Omental fat pad (tissue), 4 donors: ENCODE data around the gene CHAF1B. TPM values are rescaled to one million over a fixed set of nuclear protein-coding genes. Genes with fewer than 3 reads are reported as not detected.

ENCODE experiments used
- ATAC-seq: fragments of 150-250 bp; one replicate; pipeline ENCODE4 v1.9.1; 2016; ENCODE audit warnings: mild to moderate bottlenecking, moderate library complexity; ENCODE audit not compliant: low FRiP score
- DNase-seq: peaks from one replicate; pipeline ENCODE4 v3.0.0-alpha.2; 2019; ENCODE audit warnings: low spot score
- CTCF ChIP-seq, 3 donors: fragments of 450-650 bp; IDR thresholded peaks; one replicate each; pipeline ENCODE4 v1.5.1; 2016 to 2017; ENCODE audit warnings: antibody characterized with exemption in 3 of 3, mild to moderate bottlenecking in 3 of 3, moderate library complexity in 2 of 3
- total RNA-seq, 4 donors: library from RNA; depleted of rRNA; stranded (reverse); fragments of >200 nt; gene quantifications; one replicate each; pipeline ENCODE4 v1.1.0, GENCODE V29; 2016

The CHAF1B gene
- total RNA-seq, 4 donors from 2014 or later: 0.75 to 1.3 (median 1.0) TPM

DNA sequence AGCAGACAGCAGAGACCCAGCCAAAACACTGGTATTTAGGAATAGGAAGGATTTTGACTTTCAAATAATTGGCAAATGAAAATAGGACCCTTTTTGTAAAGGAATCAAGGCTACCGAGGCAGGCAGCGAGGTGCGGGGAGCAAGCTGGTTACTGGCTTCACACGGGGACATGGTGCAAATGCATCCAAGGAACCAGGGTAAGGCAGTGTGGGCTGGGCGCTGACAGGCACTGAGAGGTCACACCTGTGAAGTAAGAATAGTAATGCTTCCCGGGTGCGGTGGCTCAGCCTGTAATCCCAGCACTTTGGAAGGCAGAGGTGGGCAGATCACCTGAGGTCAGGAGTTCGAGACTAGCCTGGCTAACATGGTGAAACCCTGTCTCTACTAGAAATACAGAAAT lies 15.5 kb downstream of the CHAF1B start:
- TF ChIP-seq CTCF (IDR thresholded peaks at IDR 0.05): no peak
- DNase-seq (no peak), ATAC-seq (no peak)

GRCh38 chr21:36402339-36402738 lies 17.1 kb downstream of the CHAF1B start:
- ATAC-seq: no peak
- no peak for TF ChIP-seq CTCF (IDR thresholded peaks at IDR 0.05)
- DNase-seq: no peak

- TF ChIP-seq CTCF (IDR thresholded peaks at IDR 0.05): no peak
- DNase-seq (no peak), ATAC-seq (no peak)
These were observed 18.5 kb downstream of the CHAF1B start for GRCh38 chr21:36403713-36404112.

DNA sequence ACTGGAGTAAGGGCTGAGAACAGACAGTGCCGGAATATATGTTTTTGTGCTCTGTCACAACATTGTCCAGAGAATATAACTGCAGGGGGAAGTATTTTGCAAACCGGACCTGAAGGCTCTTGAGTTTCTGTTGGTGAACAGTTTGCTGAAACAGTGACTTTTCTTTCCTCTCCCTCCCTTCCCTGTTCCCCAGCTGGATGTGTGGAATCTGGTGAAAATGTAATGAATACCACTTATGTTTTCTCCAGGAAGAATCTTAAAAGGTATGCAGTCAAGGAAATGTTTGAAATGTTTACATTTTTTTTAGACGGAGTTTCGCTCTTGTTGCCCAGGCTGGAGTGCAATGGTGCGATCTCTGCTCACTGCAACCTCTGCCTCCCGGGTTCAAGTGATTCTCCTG lies 23.4 kb downstream of the CHAF1B start:
- no peak for DNase-seq
- no peak for ATAC-seq
- no peak for TF ChIP-seq CTCF (IDR thresholded peaks at IDR 0.05)

GRCh38 chr21:36411301-36411700 lies 26.1 kb downstream of the CHAF1B start:
- DNase-seq: no peak
- no peak for TF ChIP-seq CTCF (IDR thresholded peaks at IDR 0.05)
- no peak for ATAC-seq

GRCh38 chr21:36412916-36413315 lies 27.7 kb downstream of the CHAF1B start:
- DNase-seq (no peak), ATAC-seq (no peak)
- TF ChIP-seq CTCF (IDR thresholded peaks at IDR 0.05): no peak

DNA sequence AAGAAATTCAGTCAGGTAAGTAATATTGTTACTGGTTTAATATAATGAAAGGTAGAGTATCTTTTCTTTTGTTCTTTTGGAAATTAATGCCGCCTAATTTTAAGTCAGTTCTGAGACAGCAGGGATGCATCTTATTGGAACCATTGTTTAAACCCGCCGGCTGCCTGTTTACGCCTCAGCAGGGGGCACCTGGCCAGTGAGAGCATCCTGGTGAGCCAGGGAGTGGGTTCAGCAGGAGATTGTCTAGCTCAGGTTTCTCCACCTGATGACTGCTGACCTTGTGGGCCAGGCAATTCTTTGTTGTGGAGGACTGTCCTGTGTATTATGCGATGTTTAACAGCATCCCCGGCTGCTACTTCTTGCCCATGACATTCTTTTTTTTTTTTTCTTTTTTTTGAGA lies 30.2 kb downstream of the CHAF1B start:
- no peak for ATAC-seq
- no peak for DNase-seq
- TF ChIP-seq CTCF (IDR thresholded peaks at IDR 0.05): no peak
